GM12891 (cell line): ENCODE data around the gene BBS2.

Source experiments
- PAX5 ChIP-seq: IDR thresholded peaks from 2 replicates; pipeline ENCODE4 v1.6.1; 2011; ENCODE audit warnings: low read length, moderate library complexity, mild to moderate bottlenecking; ENCODE audit not compliant: insufficient read depth, severe bottlenecking
- POLR2A ChIP-seq: IDR thresholded peaks from 2 replicates; pipeline ENCODE4 v1.6.1; 2011; ENCODE audit warnings: low read depth, low read length, control low read depth
- POLR2AphosphoS5 ChIP-seq: IDR thresholded peaks from 2 replicates; pipeline ENCODE4 v1.6.1; 2011; ENCODE audit warnings: low read depth, low read length, control low read depth
- POU2F2 ChIP-seq: IDR thresholded peaks from 2 replicates; pipeline ENCODE4 v1.6.1; 2011; ENCODE audit warnings: low read depth, mild to moderate bottlenecking, control low read depth, low read length, moderate library complexity
- SPI1 ChIP-seq: IDR thresholded peaks from 2 replicates; pipeline ENCODE4 v1.6.1; 2011; ENCODE audit warnings: low read depth, low read length, control low read depth
- TAF1 ChIP-seq: IDR thresholded peaks from 2 replicates; pipeline ENCODE4 v1.6.1; 2011; ENCODE audit warnings: low read depth, low read length, control low read depth

- TF ChIP-seq POLR2A (no peak), POLR2AphosphoS5 (no peak), PAX5 (no peak), TAF1 (no peak), SPI1 (no peak), POU2F2 (no peak)
Observed at GRCh38 chr16:56466344-56466743, 53.5 kb downstream of the BBS2 start.
